EL (cell line): Measurements from ENCODE around the gene PRSS53.
"Not testable (repeated sequence)": the region's sequence is repeated elsewhere in the genome, so short reads cannot be mapped to it uniquely, and the experiment has no call there.

ENCODE experiments used
- DNase-seq: peaks from one replicate; pipeline ENCODE4 v3.0.0-alpha.2; 2016

Gene PRSS53

GRCh38 chr16:31088459-31089183 lies at the start of gene PRSS53:
Gene PRSS53 (minus strand): TSS chr16:31088943. CDS start chr16:31088809, 134 bp downstream.
- DNase-seq: no peak

- DNase-seq: not testable (repeated sequence)
Measured at GRCh38 chr16:31136822-31137499, 48.2 kb upstream of the PRSS53 start.

GRCh38 chr16:31136287-31136662 lies 47.5 kb upstream of the PRSS53 start:
- DNase-seq: no peak

GRCh38 chr16:31135535-31136286 lies 47.0 kb upstream of the PRSS53 start, which contains the start of gene PRSS8:
Gene PRSS8 (minus strand): TSS chr16:31135727. CDS start chr16:31135498, 229 bp downstream.
- no peak for DNase-seq

- no peak for DNase-seq
Measured at GRCh38 chr16:31134625-31135534, 46.1 kb upstream of the PRSS53 start.

- DNase-seq: no peak
Measured at GRCh38 chr16:31134091-31134571, 45.4 kb upstream of the PRSS53 start.

GRCh38 chr16:31133046-31133501 lies 44.3 kb upstream of the PRSS53 start:
- no peak for DNase-seq

- DNase-seq: no peak
Measured at GRCh38 chr16:31132303-31132979, 43.7 kb upstream of the PRSS53 start.

GRCh38 chr16:31131841-31132271 lies 43.1 kb upstream of the PRSS53 start:
- no peak for DNase-seq

GRCh38 chr16:31131416-31131815 lies 42.7 kb upstream of the PRSS53 start:
- DNase-seq: no peak

GRCh38 chr16:31130899-31131298 lies 42.2 kb upstream of the PRSS53 start:
- no peak for DNase-seq

- no peak for DNase-seq
Measured at GRCh38 chr16:31130336-31130891, 41.7 kb upstream of the PRSS53 start.

- no peak for DNase-seq
Measured at GRCh38 chr16:31129568-31130335, 41.0 kb upstream of the PRSS53 start.

GRCh38 chr16:31128711-31129567 lies 40.2 kb upstream of the PRSS53 start:
- DNase-seq: no peak

- DNase-seq: no peak
Measured at GRCh38 chr16:31127182-31127581, 38.4 kb upstream of the PRSS53 start.

GRCh38 chr16:31125844-31126243 lies 37.1 kb upstream of the PRSS53 start:
- no peak for DNase-seq

GRCh38 chr16:31120129-31120528 lies 31.4 kb upstream of the PRSS53 start:
- no peak for DNase-seq

GRCh38 chr16:31118223-31119155 lies 29.7 kb upstream of the PRSS53 start:
- peak; percentile 91 for DNase-seq
